Middle frontal gyrus (tissue), 1 donor: ENCODE data around the gene SEMA4C.

Experiments
- DNase-seq: peaks from one replicate; pipeline ENCODE4 v3.0.0-alpha.2; 2015; ENCODE audit warnings: low spot score; ENCODE audit errors: extremely low spot score

Gene SEMA4C

DNA sequence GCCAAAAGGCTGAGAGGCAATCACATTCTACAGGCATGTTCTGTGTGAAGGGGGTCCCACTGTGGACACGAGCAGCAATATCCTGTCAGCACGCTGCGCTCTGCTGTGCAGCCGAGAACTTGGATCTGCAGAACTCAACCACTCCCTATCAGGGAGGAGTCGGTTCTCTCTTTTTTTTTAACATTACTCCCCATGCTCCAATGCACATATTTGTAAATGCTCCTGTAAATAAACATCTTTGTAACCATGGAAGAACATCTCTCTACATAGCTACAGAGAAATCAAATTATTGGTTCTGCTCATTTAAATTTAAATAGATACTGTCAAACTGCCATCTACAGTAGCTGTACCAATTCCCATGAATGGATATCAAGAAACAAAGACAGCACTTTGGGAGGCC, 23.1 kb downstream of the SEMA4C start:
- no peak for DNase-seq

GRCh38 chr2:96844405-96844808, 25.5 kb downstream of the SEMA4C start:
- DNase-seq = no peak

DNA sequence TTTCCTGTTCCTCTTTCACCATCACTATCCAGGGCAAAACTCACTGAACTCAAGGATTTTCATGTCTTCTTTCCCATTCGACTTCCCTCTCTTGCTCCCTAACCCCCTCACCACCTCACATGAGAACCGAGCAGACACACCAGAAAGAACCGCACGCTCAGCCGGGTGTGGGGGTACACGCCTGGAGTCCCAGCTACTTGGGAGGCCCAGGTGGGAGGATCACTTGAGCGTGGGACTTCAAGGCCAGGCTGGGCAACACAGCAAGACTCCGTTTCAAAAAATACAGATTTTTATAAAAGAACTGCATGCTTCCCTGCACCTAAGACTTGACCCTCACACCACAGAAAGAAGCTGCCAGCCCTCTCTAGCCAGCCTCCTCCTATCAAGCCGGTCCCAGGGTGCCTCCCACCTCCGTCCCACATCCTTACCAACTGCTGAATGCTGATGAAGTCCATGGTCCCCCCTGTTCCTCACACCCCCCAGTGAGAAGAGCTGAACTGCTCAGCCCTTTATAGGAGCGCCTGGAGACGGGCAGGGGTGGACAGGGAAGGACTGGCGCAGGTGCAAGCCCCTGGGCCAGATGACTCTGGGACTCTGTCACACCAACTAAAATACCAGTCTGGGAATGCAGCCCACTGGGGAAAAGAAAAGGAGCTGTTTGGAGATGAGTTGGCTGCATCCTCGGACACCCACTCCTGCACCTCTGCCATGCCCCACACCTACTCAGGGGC, 26.2 kb downstream of the SEMA4C start, which contains the start of gene ANKRD23:
Gene ANKRD23, minus strand, starts transcription at position 484 of the 731 bp plus-strand sequence. Its CDS starts 29 bp downstream, at position 455.
- no peak for DNase-seq

DNA sequence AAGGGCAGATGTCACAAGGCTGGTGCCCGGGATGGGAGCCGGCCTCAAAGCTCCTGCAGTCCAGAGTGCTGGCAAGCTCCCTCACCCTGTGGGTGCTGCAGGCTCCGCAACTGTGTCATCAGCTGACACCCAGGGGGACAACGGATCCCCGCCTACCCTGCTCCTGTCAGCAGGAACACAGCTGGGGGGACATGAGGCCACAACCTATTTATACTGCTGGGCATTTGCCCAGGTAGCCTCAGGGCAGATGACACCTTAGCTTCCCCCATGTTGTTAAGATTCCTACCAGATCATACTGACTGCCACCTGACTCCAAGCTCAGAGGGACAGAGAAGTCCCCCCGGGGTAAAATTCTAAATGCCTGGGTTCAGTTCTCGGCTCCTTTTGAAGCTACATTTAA, 27.3 kb downstream of the SEMA4C start:
- DNase-seq = no peak

DNA sequence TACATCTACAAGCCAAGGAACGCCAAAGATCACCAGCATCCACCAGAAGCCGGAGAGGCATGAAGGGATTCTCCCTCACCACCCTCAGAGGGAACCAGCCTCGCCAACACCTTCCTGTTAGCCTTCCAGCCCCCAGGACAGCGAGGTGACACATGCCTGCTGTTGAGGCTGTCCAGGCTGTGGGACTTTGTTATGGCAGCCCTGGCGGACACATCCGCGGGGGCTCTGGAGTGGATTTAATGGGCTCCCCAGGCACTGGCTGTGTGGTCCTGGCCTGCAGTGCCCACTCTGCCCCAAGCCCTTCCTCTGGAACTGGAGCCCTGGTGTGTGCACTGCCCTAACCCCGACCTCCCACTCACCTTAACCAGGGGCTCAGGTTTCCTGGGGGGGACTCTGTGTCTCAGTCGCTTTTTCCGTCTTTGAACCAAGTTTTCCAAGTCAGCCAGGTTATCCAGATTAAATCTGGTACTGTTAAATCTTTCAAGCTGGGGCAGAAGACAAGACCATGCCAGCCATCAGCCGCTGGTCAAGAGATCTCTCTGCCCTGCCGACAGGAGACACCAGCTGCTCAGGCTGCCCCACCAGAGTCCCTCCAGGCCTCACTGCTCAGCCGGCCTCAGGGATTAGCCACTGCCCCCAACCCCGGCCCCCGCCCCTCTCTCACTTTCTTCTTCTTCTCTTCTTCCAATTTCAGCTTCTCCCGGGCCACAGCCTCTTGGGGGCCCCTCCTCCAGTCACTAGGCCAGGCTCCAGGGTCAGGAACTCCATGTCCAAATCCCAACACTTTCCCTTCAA, 28.0 kb downstream of the SEMA4C start:
- DNase-seq = no peak

DNA sequence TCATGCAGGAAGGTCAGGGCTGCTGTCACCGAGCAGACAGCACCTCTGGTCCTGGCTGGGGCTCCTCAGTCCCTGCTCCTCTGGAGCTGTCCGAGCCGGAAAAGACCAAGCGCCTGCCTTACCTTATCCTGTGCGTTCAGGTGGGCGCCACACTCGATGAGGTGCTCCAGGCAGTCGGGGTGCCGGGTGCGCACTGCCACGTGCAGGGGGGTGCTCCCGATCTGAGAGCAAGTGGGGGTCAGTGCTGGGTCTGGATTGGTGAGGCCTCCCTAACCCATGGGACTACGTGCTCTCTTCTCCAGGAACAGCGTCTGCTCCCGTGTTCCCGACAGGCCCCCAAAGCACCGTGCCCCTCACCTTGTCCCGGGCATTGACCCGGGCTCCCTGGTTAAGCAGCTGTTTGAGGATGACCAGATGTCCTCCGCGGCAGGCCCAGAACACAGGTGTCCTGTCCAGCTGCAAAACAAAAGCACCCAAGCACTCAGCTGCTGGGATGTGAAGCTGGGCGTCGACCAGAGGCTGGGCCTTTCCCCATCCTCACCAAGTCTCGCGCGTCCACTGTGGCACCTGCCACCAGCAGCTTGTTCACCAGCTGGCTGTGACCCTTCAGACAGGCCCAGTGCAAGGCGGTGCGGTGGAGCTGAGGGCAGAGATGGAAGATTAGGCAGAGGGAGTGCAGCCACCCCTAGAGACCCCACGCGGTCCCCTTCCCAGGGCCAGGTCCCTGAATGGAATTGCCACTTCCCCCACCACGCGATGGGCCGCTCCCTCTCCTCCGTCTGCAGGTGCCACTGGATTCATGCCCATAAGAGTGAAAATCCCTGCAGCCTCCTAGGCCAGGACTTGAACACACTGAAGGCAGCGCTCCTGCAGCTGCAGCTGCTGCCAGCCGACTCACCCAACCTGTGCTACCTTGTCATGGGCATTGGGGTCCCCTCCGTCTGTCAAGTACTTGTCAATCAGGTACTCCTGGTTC, 29.7 kb downstream of the SEMA4C start:
- DNase-seq = no peak

DNA sequence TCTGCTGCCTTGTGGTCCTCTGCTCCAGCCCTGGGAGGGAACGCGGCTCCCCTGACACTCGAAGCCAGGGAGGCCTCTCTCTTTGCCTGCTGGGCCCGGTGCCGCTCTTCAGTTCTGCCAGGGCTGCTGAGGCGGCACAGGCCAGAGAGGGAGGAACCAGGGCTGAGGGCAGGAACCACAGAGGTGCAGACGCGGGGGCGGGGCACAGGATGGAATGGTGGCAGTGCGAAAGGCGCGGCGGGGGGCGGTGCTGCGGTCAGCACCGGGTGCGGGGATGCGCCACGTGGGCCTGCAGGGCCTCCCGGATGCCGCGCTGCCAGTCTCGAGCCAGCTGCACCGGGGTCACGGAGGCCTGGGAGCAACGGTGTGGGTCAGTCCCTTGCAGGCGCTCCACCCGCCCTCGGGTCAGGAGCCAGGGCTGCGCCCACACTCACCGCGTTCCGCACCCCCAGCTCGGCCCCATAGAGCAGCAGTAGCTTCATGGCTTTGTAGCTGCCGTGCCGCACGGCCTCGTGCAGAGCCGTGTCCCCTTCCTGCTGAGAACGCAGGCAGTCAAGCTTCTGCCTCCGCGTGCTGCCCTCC, 30.5 kb downstream of the SEMA4C start:
- no peak for DNase-seq

GRCh38 chr2:96838345-96839292, 31.3 kb downstream of the SEMA4C start:
- DNase-seq = no peak

DNA sequence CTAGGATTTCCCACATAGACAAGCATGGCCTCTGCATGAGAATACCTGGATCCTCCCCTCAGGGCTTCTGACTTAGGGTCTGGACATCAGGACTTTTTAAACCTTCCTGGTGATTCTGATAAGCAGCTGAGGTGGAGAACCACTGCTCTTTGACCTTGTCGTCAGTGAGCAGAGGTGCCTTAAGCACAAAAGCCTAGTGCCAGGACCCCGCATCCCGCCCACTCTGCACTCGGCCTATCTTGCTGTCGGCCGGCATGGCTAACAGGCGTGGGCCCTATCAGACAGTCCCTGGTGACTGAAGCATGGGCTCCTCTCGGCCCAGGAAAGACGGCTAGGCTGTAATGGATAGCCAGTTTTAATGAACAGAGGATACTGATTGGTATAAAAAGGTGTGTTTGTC, 32.3 kb downstream of the SEMA4C start:
- no peak for DNase-seq

DNA sequence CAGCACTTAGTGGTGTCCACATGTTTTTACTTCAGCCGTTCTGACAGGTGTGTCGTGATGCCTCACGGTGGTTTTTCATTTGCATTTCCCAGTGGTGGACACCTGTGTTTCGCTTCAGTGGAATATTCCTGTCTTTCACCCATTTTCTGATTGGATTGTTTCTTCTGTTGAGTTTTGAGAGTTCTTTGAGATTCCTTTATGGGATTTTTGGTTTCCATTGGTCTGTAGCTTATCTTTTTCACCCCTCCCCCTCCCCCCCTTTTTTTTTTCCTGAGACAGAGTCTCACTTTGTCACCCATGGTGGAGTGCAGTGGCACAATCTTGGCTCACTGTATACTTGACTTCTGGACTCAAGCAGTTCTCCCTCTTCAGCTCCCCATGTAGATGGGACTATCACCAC, 34.0 kb downstream of the SEMA4C start:
- no peak for DNase-seq

GRCh38 chr2:96832754-96833507, 36.9 kb downstream of the SEMA4C start:
- no peak for DNase-seq

- DNase-seq = no peak
Measured at GRCh38 chr2:96832408-96832753, 37.5 kb downstream of the SEMA4C start.

GRCh38 chr2:96831679-96832078, 38.2 kb downstream of the SEMA4C start:
- no peak for DNase-seq

- no peak for DNase-seq
Measured at GRCh38 chr2:96830044-96830562, 39.8 kb downstream of the SEMA4C start.

DNA sequence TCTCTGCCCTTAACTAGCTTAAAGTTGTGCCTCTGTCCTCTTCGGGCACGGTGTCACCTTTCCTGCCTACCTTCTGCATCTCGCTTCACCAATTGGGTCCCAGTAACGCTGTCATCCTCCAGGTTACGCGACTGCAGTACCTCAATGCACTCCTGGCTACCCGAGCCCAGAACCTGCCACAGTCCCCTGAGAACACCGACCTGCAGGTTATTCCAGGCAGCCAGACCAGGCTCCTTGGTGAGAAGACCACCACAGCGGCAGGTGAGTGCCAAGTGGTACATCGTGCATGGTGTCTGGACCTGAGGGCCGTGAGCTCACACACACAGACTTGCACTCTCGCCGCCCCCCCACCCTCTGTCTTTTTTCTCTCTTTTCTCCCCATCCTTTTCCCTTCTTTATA, 41.0 kb downstream of the SEMA4C start:
- DNase-seq = no peak

- no peak for DNase-seq
Measured at GRCh38 chr2:96828436-96828835, 41.4 kb downstream of the SEMA4C start.

- no peak for DNase-seq
Measured at GRCh38 chr2:96826546-96827278, 43.2 kb downstream of the SEMA4C start.

- DNase-seq = no peak
Measured at GRCh38 chr2:96825057-96825456, 44.8 kb downstream of the SEMA4C start.
